Hepatocyte (in vitro differentiated cells): ENCODE results near the gene KRT77. TPM values are rescaled to one million over a fixed set of nuclear protein-coding genes. Genes with fewer than 3 reads are reported as not detected.

Experiments
- DNase-seq: peaks from one replicate; pipeline ENCODE4 v3.0.0-alpha.2; 2016; ENCODE audit warnings: low spot score
- H2AFZ ChIP-seq: fragments of 200-600 bp; sonication (generic); 2 replicates; pipeline ENCODE4 v1.6.0; 2016; ENCODE audit warnings: antibody characterized with exemption, mild to moderate bottlenecking
- H3K27ac ChIP-seq: fragments of 200-600 bp; sonication (generic); 2 replicates; pipeline ENCODE4 v1.5.1; 2016; ENCODE audit warnings: mild to moderate bottlenecking
- H3K27me3 ChIP-seq: fragments of 200-600 bp; sonication (generic); 2 replicates; pipeline ENCODE4 v1.6.1; 2016
- H3K36me3 ChIP-seq: fragments of 200-600 bp; sonication (generic); replicated peaks from 2 replicates; pipeline ENCODE4 v1.5.1; 2016; ENCODE audit warnings: low read depth; ENCODE audit not compliant: insufficient read depth
- H3K4me1 ChIP-seq: fragments of 200-600 bp; sonication (generic); 2 replicates; pipeline ENCODE4 v1.5.1; 2016; ENCODE audit warnings: mild to moderate bottlenecking, moderate library complexity; ENCODE audit not compliant: insufficient read depth
- H3K4me2 ChIP-seq: fragments of 200-600 bp; sonication (generic); 2 replicates; pipeline ENCODE4 v1.6.0; 2016
- H3K4me3 ChIP-seq: fragments of 200-600 bp; sonication (generic); 2 replicates; pipeline ENCODE4 v1.5.1; 2016; ENCODE audit warnings: mild to moderate bottlenecking
- H3K79me2 ChIP-seq: fragments of 200-600 bp; sonication (generic); 2 replicates; pipeline ENCODE4 v1.6.0; 2017; ENCODE audit warnings: mild to moderate bottlenecking
- H3K9me2 ChIP-seq: fragments of 200-600 bp; sonication (generic); replicated peaks from 2 replicates; pipeline ENCODE4 v1.6.0; 2017; ENCODE audit warnings: mild to moderate bottlenecking; ENCODE audit not compliant: insufficient read depth
- H3K9me3 ChIP-seq: fragments of 200-600 bp; sonication (generic); 2 replicates; pipeline ENCODE4 v1.5.1; 2016; ENCODE audit warnings: low read depth, mild to moderate bottlenecking
- H4K20me1 ChIP-seq: fragments of 200-600 bp; sonication (generic); 2 replicates; pipeline ENCODE4 v1.6.0; 2016; ENCODE audit warnings: mild to moderate bottlenecking; ENCODE audit not compliant: insufficient read depth, poor library complexity, severe bottlenecking
- CTCF ChIP-seq: fragments of 200-600 bp; sonication (generic); IDR thresholded peaks from 2 replicates; pipeline ENCODE4 v1.5.1; 2016; ENCODE audit warnings: antibody characterized with exemption, mild to moderate bottlenecking; ENCODE audit not compliant: poor library complexity
- EZH2 ChIP-seq: fragments of 200-600 bp; sonication (generic); IDR thresholded peaks from 2 replicates; pipeline ENCODE4 v1.6.1; 2016; ENCODE audit warnings: antibody characterized with exemption, mild to moderate bottlenecking, borderline replicate concordance
- EZH2phosphoT487 ChIP-seq: fragments of 200-600 bp; sonication (generic); IDR thresholded peaks from one replicate; pipeline ENCODE4 v1.6.1; 2018; ENCODE audit warnings: antibody characterized with exemption, mild to moderate bottlenecking, low read depth, moderate library complexity; ENCODE audit not compliant: unreplicated experiment, severe bottlenecking
- WGBS: methylation state at CpG from one replicate; pipeline ENCODE4 v1.1.6; 2016; ENCODE audit warnings: low lambda C conversion rate; ENCODE audit errors: missing lambda C conversion rate; 5-methylcytosine and 5-hydroxymethylcytosine counted together
- polyA plus RNA-seq: library from polyadenylated mRNA; unstranded; fragments of >200 nt; fragmentation: Nextera tagmentation; extraction: Ambion mirVana; gene quantifications from 2 replicates; pipeline ENCODE4 v1.2.1, GENCODE V29; 2016
- total RNA-seq: library from RNA; depleted of rRNA; stranded (reverse); fragments of >200 nt; gene quantifications from 2 replicates; pipeline ENCODE4 v1.2.3, GENCODE V29; 2014

The KRT77 gene
- total and polyA plus RNA-seq, 2 experiments from 2014 or later, result not detected

- TF ChIP-seq CTCF (no peak), EZH2phosphoT487 (no peak), EZH2 (no peak)
- H3K27me3 ChIP-seq, result peaks cover 50% of the 10 kb centered on the region
- WGBS, result 91% methylated on average over 12 of the region's 12 CpGs
These were observed 19.6 kb downstream of the KRT77 start for GRCh38 chr12:52683575-52684300.

GRCh38 chr12:52682938-52683574 is 20.3 kb downstream of the KRT77 start:
- TF ChIP-seq EZH2phosphoT487 (no peak), CTCF (no peak), EZH2 (no peak)
- 72% methylated on average over 4 of the region's 4 CpGs for WGBS
- Histone ChIP-seq H4K20me1 (no peaks in the 10 kb centered on the region), H3K4me3 (no peak overlapping the region), H3K4me2 (no peak overlapping the region), H3K9me3 (no peaks in the 10 kb centered on the region), H3K27ac (no peak overlapping the region), H3K4me1 (no peaks in the 10 kb centered on the region), H2AFZ (no peak overlapping the region), H3K27me3 (peaks cover 46% of the 10 kb centered on the region), H3K36me3 (no peaks in the 10 kb centered on the region), H3K9me2 (no peaks in the 10 kb centered on the region), H3K79me2 (no peaks in the 10 kb centered on the region)
- DNase-seq, result no peak

More at GRCh38 chr12:52683575-52684300, 19.6 kb downstream of the KRT77 start:
- Histone ChIP-seq H3K9me3 (no peaks in the 10 kb centered on the region), H3K9me2 (no peaks in the 10 kb centered on the region), H2AFZ (no peak overlapping the region), H3K4me1 (no peaks in the 10 kb centered on the region), H3K36me3 (no peaks in the 10 kb centered on the region), H3K4me2 (no peak overlapping the region), H3K27ac (no peak overlapping the region), H3K79me2 (no peaks in the 10 kb centered on the region), H3K4me3 (no peak overlapping the region), H4K20me1 (no peaks in the 10 kb centered on the region)
- no peak for DNase-seq

- Histone ChIP-seq H2AFZ (no peak overlapping the region), H3K4me2 (no peak overlapping the region), H3K4me1 (no peaks in the 10 kb centered on the region), H4K20me1 (no peaks in the 10 kb centered on the region), H3K27ac (no peak overlapping the region), H3K27me3 (peaks cover 44% of the 10 kb centered on the region), H3K79me2 (no peaks in the 10 kb centered on the region), H3K4me3 (no peak overlapping the region), H3K9me3 (no peaks in the 10 kb centered on the region), H3K36me3 (no peaks in the 10 kb centered on the region), H3K9me2 (no peaks in the 10 kb centered on the region)
- no peak for DNase-seq
- 86% methylated on average over 2 of the region's 2 CpGs for WGBS
- TF ChIP-seq EZH2phosphoT487, result no peak
- TF ChIP-seq EZH2, result no peak
- TF ChIP-seq CTCF, result no peak
These were observed 21.0 kb downstream of the KRT77 start for GRCh38 chr12:52682381-52682660.
